ENCODE measurements around the gene CNN1. TPM values are rescaled to one million over a fixed set of nuclear protein-coding genes. Genes with fewer than 3 reads are reported as not detected.

The CNN1 gene
- total and polyA plus RNA-seq, 2 of the 13 experiments (the other 11 are each of a cell fraction or from before 2014, with no cell fraction given), result 0.70 to 1.1 TPM

- ChIA-PET CTCF (ENCODE audit: low intra/inter-chr PET ratio, low total read pairs) (no interaction called here), POLR2A (no interaction called here)
- no TSS peak for BruUV-seq (replicated peaks)
- in situ Hi-C loops (cut with HindIII; ENCODE audit: extremely low pct_ligation_motif_present, low pct_unique_long_range_greater_than_20kb) (no loop called here), intact Hi-C loops (cut with micrococcal nuclease; ENCODE audit: unreplicated experiment) (no loop called here)
- H3K36me3 ChIP-seq (replicated peaks in 1 of 2; ENCODE audit: control insufficient read depth in 1 of 2, insufficient read depth in 2 of 2, low read length in 2 of 2), result no peaks in the 10 kb centered on the region
- DNase-seq (ENCODE audit: low spot score), result no peak
- H3K4me1 ChIP-seq (ENCODE audit: insufficient read depth, low read length), result peaks cover 29% of the 10 kb centered on the region
- no peak overlapping the region; a peak in 1 of 6 replicates for H3K4me3 ChIP-seq (replicated peaks in 1 of 3; ENCODE audit: insufficient read depth in 1 of 3, low read depth in 2 of 3, low read length in 3 of 3)
- no peaks in the 10 kb centered on the region for H3K79me2 ChIP-seq (ENCODE audit: insufficient read depth, low read length)
- TF ChIP-seq ZNF629 (CRISPR knock-in tag; conservative IDR thresholded peaks at IDR 0.05) (peak; percentile 79), BRD4 (CRISPR knock-in tag; IDR thresholded peaks at IDR 0.05) (no peak), HNRNPK (IDR thresholded peaks at IDR 0.05; ENCODE audit: low read depth, low read length, poor library complexity, severe bottlenecking) (peak; percentile 47)
- no peaks in the 10 kb centered on the region for H3K9me3 ChIP-seq (ENCODE audit: low read length)
- no peaks in the 10 kb centered on the region for H4K20me1 ChIP-seq (ENCODE audit: insufficient read depth, low read length)
- peak overlapping the region; percentile 66; the same call in 1 of the 2 replicates for H3K4me2 ChIP-seq (ENCODE audit: low read depth, low read length)
- no peak overlapping the region for H3K9ac ChIP-seq (ENCODE audit: insufficient read depth, low read depth, low read length)
- no peak for FAIRE-seq
- 24% methylated on average over 17 of the region's 36 CpGs for WGBS (ENCODE audit: low lambda C conversion rate)
- H2AFZ ChIP-seq (ENCODE audit: low read length), result no peak overlapping the region
- H3K27ac ChIP-seq (ENCODE audit: extremely low read length, insufficient read depth, low read length), result no peak overlapping the region
- H3K27me3 ChIP-seq (ENCODE audit: control insufficient read depth in 1 of 2, insufficient read depth in 2 of 2, low read length in 2 of 2), result peaks cover 0 to 4% of the 10 kb centered on the region in 2 experiments; a peak in 1 of 5 replicates
- no peak for ATAC-seq
These were observed 1.1 kb downstream of the CNN1 start for GRCh38 chr19:11539495-11540365.

- in situ Hi-C loops (cut with HindIII; ENCODE audit: extremely low pct_ligation_motif_present, low pct_unique_long_range_greater_than_20kb) (no loop called here), intact Hi-C loops (cut with micrococcal nuclease; ENCODE audit: unreplicated experiment) (no loop called here)
- DNase-seq (ENCODE audit: low spot score) (no peak), FAIRE-seq (no peak), ATAC-seq (no peak)
- Histone ChIP-seq H3K4me2 (ENCODE audit: low read depth, low read length) (no peak overlapping the region), H3K79me2 (ENCODE audit: insufficient read depth, low read length) (no peaks in the 10 kb centered on the region), H2AFZ (ENCODE audit: low read length) (no peak overlapping the region), H3K36me3 (replicated peaks in 1 of 2; ENCODE audit: control insufficient read depth in 1 of 2, insufficient read depth in 2 of 2, low read length in 2 of 2) (no peaks in the 10 kb centered on the region), H3K4me1 (ENCODE audit: insufficient read depth, low read length) (peaks cover 22% of the 10 kb centered on the region), H3K9me3 (ENCODE audit: low read length) (no peaks in the 10 kb centered on the region), H3K27me3 (ENCODE audit: control insufficient read depth in 1 of 2, insufficient read depth in 2 of 2, low read length in 2 of 2) (peaks cover 0 to 4% of the 10 kb centered on the region in 2 experiments; a peak in 1 of 5 replicates), H4K20me1 (ENCODE audit: insufficient read depth, low read length) (no peaks in the 10 kb centered on the region), H3K27ac (ENCODE audit: extremely low read length, insufficient read depth, low read length) (no peak overlapping the region), H3K9ac (ENCODE audit: insufficient read depth, low read depth, low read length) (no peak overlapping the region), H3K4me3 (replicated peaks in 1 of 3; ENCODE audit: insufficient read depth in 1 of 3, low read depth in 2 of 3, low read length in 3 of 3) (no peak overlapping the region)
- 43% methylated on average over 1 of the region's 5 CpGs for WGBS (ENCODE audit: low lambda C conversion rate)
- ChIA-PET POLR2A (no interaction called here), CTCF (ENCODE audit: low intra/inter-chr PET ratio, low total read pairs) (no interaction called here)
- no TSS peak for BruUV-seq (replicated peaks)
- TF ChIP-seq ZNF850 (CRISPR knock-in tag; conservative IDR thresholded peaks at IDR 0.05), result no peak
- TF ChIP-seq TGIF2 (CRISPR knock-in tag; IDR thresholded peaks at IDR 0.05), result no peak
- TF ChIP-seq ZNF253 (CRISPR knock-in tag; IDR thresholded peaks at IDR 0.05; ENCODE audit: borderline replicate concordance), result no peak
- no peak for TF ChIP-seq SOX5 (CRISPR knock-in tag; IDR thresholded peaks at IDR 0.05; ENCODE audit: borderline replicate concordance)
- TF ChIP-seq ZNF441 (CRISPR knock-in tag; IDR thresholded peaks at IDR 0.05; ENCODE audit: borderline replicate concordance), result no peak
- no peak for TF ChIP-seq ZIK1 (CRISPR knock-in tag; IDR thresholded peaks at IDR 0.05; ENCODE audit: borderline replicate concordance, low read depth)
- no peak for TF ChIP-seq ZNF598 (CRISPR knock-in tag; IDR thresholded peaks at IDR 0.05; ENCODE audit: borderline replicate concordance)
- TF ChIP-seq TBX3 (IDR thresholded peaks at IDR 0.05; ENCODE audit: borderline replicate concordance), result no peak
- TF ChIP-seq, protein P1, sequence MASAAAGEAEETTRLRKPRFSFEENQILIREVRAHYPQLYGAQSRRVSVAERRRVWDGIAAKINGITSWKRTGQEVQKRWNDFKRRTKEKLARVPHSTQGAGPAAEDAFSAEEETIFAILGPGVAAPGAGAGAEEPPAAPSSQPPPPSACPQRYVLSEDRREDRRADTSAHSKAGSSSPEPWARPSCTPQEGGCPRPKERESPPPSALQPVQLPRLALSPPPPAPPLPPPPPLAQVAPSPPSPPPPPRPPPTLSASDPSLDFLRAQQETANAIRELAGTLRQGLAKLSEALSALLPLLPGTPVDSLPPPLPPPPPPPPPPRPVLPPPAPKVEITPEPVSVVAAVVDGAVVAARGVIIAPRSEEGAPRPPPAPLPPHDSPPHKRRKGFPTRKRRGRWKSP (CRISPR knock-in tag; IDR thresholded peaks at IDR 0.05), result no peak
- no peak for TF ChIP-seq ZNF546 (CRISPR knock-in tag; conservative IDR thresholded peaks at IDR 0.05)
- TF ChIP-seq PRDM4 (CRISPR knock-in tag; IDR thresholded peaks at IDR 0.05; ENCODE audit: borderline replicate concordance), result no peak
These were observed 2.0 kb downstream of the CNN1 start for GRCh38 chr19:11540645-11541044.

Measured in HepG2 (cell line).